Activated T-cell treated with anti-CD3 and anti-CD28 coated beads, Interleukin-2, amount 50 U/mL, for 1 hour (primary cell): Measurements from ENCODE around the gene CD40.

Source experiments
- DNase-seq: peaks from one replicate; pipeline ENCODE4 v3.0.0-alpha.2; 2020

CD40 gene

DNA sequence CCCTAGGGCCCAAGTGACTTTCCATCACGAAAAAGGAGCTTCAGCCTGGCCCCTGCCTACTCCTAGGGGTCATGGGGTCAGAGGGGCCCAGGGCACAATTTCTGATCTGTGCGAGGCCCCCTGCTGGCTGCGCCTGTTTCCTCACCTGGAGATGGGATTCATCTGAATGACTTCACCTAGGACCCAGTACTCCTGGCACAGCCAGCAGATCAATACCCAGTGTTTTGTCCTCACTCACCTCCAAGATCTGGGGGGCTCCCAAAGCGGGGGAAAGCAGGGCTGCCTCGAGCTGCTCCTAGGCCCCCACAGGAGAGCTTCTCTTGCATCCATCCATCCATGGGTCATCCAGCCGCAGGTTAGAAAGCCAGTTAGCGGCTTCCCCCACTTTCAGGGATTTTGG, 33.8 kb downstream of the CD40 start:
- no peak for DNase-seq

- DNase-seq: no peak
Observed at GRCh38 chr20:46152824-46153586, 34.9 kb downstream of the CD40 start.

GRCh38 chr20:46154305-46154704, 36.2 kb downstream of the CD40 start:
- DNase-seq: no peak

- DNase-seq: no peak
Observed at GRCh38 chr20:46154796-46155195, 36.7 kb downstream of the CD40 start.

- DNase-seq: no peak
Observed at GRCh38 chr20:46156065-46156464, 38.0 kb downstream of the CD40 start.

GRCh38 chr20:46157076-46157592, 39.0 kb downstream of the CD40 start:
- DNase-seq: no peak

DNA sequence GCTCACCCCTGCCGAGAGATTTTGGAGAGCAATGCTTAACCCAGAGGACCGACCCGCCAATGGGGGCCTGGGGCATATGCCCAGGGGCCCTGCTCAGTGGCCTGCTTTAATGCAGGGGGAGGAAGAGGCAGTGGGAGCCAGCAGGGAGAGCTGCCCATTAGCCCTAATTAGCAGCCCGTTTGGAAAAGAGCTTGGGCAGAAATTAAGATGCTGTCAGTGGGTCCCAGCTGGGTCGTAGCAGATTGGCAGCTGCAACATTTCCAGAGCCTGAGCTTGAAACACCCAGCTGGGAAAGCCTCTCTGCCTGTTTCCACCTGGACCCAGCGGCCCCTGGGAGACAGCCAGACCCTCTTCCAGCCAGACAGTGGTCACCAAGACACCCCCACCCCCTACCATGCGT, 39.5 kb downstream of the CD40 start:
- no peak for DNase-seq

DNA sequence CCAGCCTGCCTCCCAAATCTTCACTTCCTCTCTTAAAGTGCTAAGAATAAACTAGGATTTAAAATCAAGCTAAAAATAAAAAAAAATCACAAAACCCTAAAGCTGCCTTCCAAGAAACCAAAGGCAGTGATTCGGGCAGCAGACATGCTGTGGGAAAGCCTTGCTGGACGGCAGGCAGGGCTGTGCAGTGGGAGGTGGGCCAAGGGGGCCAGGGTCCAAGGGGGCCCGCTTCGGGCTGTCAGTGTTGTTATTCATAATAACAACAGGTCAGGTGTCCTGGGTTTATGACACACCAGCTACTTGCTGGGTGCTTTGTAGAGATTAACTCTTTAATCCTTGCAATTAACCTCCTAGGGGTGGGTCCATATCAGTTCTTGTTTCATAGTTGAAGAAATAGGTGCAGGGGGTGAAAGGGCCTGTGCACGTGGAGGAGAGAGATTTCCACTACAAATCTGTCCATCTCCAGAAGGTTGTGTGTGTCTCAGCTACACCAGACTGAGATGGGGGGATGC, 40.4 kb downstream of the CD40 start:
- no peak for DNase-seq

GRCh38 chr20:46159101-46159897, 41.2 kb downstream of the CD40 start:
- no peak for DNase-seq

DNA sequence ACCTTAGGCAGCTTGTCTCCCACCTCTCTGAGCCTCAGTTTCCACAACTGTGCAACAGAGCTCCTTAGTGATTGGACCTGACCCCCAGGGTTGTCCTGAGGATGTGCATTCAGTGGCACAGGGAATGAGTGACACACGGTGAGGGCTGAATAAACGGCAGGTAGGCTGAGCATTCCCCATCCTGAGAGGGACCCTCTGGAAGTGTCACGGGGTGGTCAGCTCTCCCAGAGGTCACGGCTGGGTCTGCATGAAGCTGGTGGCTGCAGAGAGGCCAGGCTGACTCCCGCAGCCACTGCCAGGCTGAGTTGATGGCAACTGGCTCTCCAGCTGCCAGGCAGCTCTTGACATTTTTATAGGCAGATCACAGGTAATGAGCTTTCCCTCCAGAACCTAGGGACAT, 42.5 kb downstream of the CD40 start:
- DNase-seq: no peak

- no peak for DNase-seq
Observed at GRCh38 chr20:46161921-46162320, 43.8 kb downstream of the CD40 start.

DNA sequence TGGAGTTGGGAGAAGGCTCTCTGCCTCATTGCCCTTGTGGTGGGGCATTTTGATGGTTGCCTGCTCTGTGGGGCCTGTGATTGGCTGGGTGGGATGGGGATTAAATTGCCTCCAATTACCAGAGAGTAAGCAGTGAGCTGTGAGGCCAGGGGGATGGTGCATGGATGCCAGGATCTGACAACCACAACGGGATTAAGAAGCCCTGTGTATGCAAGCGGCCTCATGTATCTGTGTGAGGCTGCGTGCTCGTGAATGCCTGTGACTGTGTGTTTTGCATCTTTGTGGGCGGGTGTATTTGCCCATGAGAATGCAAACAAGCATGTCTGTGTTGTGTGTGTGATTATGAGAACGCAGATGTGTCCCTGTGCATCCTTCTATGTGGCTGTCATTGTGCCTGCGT, 46.1 kb downstream of the CD40 start:
- DNase-seq: no peak

- DNase-seq: no peak
Observed at GRCh38 chr20:46167080-46167479, 49.0 kb downstream of the CD40 start.

- no peak for DNase-seq
Observed at GRCh38 chr20:46168438-46168837, 50.3 kb downstream of the CD40 start.

- no peak for DNase-seq
Observed at GRCh38 chr20:46169245-46170171, 51.4 kb downstream of the CD40 start.

- no peak for DNase-seq
Observed at GRCh38 chr20:46171476-46171875, 53.4 kb downstream of the CD40 start.

DNA sequence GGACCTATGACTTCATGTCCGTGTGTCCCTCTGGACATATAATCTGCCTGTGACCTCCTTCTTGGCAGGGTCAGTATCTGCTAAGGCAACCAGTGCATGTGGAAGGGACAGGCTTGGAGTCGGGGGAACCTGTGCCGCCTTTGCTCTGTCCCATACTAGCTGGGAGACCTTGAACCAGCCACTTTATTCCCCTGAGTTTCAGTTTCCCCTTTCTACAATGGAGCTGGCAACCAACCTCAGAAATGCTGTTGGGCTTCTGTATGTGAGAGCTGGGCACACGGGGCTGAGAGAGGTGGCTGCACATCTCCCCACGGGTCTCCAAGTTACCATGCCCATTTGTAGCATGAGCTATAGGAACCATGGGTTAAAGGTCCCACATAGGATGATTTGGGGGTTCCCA, 53.8 kb downstream of the CD40 start:
- DNase-seq: no peak

GRCh38 chr20:46172455-46172854, 54.3 kb downstream of the CD40 start:
- DNase-seq: no peak

- no peak for DNase-seq
Observed at GRCh38 chr20:46172961-46173536, 54.9 kb downstream of the CD40 start.

DNA sequence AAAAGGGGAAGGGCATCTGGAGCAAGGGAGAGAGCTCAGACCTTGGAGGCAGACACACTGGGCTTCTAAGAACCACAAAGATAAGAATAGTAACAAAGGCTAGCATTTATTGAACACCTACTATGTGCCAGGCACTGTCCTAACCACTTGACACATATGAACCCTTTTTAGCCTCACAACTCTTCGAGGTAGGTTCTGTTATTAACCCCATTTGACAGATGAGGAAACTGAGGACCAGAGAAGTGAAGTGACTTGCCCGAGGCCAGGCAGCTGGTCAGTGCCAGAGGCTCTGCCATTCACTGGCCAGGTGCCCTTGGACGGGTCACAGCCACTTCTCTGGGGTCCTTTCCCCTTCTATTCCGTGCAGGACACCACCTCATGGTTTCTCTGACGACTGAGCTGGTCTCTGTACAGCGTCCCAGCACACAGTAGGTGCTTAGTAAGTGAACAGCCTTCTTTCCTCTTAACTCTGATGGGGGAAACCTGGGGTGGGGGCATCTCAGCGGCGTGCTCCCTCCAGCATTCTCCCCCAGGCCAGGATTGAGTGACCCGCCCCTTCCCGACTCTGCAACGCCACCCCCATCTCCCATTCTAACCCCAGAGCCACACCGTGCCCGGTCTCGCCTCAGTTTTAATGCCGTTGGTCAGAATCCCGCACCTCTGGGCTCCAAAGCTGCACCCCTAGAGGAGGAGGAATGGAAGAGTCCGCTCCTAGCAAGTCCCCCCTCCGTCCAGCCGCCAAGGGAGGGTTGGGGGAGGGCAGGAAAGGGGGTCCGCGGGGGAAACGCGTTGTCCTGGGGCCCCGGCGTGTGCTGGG, 55.7 kb downstream of the CD40 start:
- DNase-seq: no peak

DNA sequence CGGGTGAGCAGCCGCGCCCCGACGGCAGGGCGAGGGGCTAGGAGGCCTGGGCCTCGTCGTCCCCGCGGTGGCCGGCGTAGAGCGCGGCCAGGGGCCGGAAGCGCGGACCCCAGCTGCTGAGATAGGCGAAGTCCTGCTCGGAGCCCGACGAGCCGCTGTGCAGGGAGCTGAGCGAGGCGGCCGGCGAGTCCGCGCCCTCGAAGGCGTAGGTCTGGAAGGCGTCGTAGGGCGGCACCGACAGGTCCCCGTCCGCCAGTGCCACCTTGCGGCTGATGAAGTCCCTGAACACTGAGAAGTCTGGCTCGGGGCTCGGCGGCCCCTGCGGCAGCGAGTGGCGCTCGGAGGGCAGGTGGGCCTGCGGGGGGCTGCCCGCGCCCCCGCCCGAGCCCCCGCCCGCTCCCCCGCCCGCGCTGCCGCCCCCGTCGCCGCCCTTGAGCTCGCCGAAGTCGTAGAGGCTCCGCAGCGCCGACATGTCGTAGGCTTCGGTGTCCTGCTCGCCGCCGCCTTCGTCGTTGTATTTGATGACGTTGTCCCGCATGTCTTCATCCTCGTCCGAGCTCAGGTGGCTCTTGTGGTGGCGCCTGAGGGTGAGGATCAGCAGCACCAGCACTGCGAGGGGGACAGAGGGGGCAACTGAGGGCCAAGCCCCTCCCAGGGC, 56.5 kb downstream of the CD40 start:
- DNase-seq: peak; percentile 78
